Lower leg skin (tissue), 3 donors: ENCODE results near the gene METTL26.

ENCODE experiments used
- CTCF ChIP-seq, 3 donors: fragments of 450-650 bp; IDR thresholded peaks; one replicate each; pipeline ENCODE4 v1.5.1; 2016; ENCODE audit warnings: antibody characterized with exemption in 3 of 3, mild to moderate bottlenecking in 3 of 3, moderate library complexity in 2 of 3
- POLR2A ChIP-seq, 2 donors: fragments of 450-650 bp; IDR thresholded peaks; one replicate each; pipeline ENCODE4 v1.6.1; 2016 to 2017; ENCODE audit warnings: antibody characterized with exemption in 2 of 2, mild to moderate bottlenecking in 1 of 2, moderate library complexity in 1 of 2

DNA sequence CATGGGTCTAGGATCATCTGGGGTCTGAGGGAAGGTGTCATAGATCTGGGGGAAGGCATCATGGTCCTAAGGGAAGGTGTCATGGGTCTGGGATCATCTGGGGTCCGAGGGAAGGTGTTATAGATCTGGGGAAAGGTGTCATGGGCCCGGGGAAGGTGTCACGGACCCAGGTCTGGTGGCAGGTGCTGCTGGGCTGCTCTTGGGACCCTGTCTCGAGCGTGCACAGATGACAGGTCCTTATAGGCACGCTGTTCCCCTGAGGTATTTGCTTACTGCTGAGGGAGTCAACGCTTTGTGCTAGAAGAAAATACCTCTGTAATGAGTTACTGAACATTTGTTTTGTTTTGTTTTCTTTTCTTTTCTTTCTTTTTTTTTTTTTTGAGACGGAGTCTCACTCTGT is 44.9 kb downstream of the METTL26 start:
- TF ChIP-seq CTCF (IDR thresholded peaks at IDR 0.05) (no peak), POLR2A (IDR thresholded peaks at IDR 0.05) (no peak)
